NOMO-1 treated with DMSO at 0.1 percent for 48 hours (cell line): ENCODE measurements around the gene COG1.

Experiments
- DNase-seq: peaks from one replicate; lab custom pipeline; 2025; ENCODE audit not compliant: unreplicated experiment; lab: John Stamatoyannopoulos, UW

Gene COG1

DNA sequence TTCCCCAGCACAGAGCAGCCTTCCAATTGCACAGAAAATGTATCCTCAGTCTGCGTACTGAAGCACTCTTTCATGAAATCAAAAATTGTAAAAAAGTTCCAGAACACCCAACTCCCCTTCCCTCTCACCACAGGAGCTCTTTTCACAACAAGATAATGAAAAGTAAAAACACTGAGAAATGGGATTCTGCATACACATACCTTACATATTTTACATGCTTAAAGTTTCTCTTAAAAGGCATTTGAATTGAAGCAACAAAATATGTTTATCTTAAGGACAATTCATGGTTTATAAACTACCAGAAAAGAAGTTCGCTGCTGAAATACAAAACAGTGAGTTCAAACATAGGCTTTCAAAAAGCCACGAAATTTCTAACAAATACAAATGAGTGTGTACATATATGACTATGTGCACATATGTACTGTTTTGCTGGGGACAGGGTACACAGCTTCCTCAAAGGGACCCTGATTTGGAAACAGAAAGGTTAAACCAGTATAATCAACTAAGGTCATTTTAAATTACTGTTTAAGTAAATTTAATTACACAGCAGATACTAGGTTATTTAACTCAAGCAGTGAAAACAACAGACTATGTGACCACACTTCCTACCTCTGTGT is 33.8 kb downstream of the COG1 start:
- no peak for DNase-seq

DNA sequence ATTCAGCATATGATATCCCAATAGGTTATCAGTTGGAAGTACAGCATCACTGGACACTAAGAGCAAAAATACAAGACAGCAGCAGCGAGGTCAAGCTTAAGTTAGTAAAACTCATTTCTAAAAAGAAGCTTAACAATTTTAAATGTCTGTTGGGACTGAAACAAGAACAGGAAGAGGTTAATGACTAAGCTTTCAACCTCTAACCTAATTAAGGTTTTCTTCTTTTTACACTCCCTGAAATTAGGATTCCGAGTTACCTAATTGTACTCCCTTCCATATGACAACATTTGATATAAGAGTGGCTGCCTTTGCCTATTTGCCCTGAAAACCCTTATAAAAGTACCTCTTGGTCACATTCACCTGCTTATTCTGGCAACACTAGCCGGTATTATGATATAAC is 34.5 kb downstream of the COG1 start:
- DNase-seq: peak; percentile 69

DNA sequence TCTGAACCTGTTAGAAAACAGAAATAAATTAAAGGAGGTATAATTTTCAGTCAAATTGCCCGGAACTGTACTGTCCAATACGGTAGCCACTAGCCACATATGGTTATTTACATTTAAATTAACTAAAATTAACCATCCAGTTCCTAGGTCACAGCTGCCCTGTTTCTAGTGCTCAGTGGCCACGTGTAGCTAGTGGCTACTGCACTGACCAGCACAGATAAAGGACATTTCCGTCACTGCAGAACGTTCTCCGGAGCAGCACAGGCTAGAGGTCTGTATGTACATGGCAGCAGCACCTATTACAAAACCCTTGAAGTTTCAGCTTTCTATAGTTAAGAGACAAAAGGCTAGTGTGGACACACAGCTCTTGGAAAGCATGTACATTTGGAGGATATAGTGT is 35.1 kb downstream of the COG1 start:
- DNase-seq: no peak

DNA sequence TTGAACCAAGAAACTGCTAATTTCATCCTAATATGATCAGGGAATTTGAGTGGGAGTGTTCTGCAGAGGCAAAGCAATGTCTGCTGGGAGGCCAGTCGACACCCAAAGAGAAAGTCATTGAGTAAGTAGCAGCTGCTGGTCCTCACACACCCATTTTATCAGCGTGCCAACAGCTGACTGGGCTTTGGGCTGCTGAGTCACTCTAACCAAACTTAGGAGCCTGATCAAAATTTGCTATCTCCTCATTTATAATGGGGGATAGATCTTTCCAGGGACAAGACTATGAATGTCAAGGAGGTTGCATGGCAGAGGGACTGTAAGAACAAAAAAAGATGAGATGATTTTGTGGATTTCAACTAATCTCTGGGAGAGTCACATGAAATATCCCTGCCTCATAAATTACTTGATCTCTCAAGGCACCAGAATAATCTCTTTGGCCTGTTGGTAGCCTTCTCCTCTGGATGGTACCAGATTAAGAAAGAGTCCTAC is 35.9 kb downstream of the COG1 start:
- peak; percentile 58 for DNase-seq

DNA sequence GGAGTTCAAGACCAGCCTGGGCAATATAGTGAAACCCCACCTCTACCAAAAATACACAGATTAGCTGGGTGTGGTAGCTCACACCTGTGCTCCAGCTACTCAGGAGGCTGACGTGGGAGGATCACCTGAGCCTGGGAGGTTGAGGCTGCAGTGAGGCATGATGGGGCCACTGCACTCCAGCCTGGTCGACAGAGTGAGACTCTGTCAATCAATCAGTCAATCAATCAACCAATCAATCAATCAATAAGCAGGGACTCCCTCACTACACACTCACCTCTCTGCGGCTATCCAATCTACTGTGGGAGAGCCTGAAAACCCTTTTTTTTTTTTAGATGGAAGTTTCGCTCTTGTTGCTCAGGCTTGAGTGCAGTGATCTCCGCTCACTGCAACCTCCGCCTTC is 37.2 kb downstream of the COG1 start:
- no peak for DNase-seq

DNA sequence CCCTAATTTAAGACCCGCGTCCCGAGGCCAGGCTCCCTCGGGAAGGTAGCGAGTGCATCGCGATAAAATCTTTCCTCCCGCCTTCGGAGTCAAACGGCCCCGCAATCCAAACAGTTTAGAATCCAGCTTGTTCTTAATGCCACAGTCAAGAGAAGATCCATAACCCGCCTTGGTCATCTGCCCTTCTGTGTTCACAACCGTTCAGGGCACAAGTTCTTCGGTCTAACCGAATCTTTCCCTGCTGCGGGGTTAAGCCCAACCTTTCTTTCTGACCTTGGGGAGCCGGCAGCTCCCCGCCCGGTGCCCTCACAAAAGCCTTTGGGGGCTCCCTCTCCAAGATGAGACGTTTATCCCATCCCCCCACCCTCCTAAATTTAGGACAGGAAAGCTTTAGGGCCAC is 38.5 kb downstream of the COG1 start:
- no peak for DNase-seq

DNA sequence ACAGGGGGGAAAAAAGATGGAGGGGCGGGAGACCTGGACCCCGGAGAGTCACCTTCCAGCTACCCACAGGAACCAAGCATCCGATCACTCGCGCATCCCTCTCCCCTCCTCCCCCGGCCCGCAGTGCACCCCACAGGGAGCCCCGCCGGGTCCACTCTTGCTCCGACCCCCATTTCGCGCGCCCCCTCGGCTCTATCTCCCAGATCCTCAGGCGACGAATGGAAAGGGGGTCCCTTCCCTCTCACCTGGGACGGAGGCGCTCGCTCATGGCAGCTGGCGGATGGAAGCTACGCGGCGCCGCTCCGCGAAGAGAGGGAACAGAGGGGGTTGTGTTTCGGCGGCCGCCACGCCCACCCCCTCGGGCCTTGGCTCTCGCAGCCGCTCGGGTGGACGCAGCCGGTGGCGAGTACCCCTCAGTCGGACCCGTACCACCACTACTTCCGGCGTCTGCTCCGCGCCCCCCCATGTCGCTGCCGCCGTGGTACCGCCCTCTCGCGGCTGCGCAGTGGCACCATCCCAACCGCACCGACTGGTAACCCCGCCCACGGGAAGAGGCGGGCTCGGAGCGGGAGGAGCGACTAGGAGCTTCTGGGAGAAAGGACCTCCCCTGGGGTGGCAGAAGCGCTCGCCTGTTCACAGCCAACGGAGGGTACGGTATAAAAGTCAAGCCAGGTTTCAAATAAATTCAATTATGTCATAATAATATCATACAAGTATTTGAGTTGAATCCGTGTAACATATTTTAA is 39.2 kb downstream of the COG1 start:
- peak; percentile 90 for DNase-seq

DNA sequence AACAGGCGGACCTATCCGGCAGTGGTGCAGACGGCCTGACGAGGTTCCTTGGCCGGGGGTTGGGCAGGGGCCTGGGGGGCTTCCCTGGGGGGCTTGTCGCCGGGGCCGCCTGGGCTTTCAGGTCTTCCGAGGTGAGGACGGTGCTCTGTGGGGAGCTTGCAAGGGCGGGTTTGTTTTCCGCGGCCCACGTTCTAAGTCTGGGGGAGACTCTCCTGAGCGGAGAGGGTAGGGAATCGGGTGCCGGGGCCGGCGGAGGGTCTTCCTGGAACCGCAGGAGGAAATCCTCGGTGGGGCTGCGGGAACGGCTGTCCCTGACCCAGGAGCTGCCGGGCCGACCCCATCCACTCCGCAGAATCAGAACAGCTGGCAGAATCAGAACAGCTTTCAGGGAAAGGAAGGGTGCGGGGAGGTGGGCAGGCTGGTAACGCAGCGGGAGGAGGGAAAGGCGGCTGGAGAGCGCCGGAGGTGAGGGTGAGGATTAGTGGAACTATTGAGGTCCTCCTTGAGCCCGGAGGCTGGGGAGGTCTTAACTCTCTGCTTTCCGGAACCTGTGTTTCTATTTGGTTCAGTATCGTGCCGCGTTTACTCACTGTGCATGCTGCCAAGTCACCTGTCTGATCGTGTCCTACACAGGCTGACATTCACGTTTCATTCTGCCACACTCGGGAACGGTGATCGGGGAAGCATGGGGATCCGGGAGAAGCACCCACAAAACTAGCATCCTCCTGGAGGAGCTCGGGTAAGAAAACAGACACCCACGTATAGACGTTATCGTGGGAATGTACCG is 39.9 kb downstream of the COG1 start:
- DNase-seq: peak; percentile 28

DNA sequence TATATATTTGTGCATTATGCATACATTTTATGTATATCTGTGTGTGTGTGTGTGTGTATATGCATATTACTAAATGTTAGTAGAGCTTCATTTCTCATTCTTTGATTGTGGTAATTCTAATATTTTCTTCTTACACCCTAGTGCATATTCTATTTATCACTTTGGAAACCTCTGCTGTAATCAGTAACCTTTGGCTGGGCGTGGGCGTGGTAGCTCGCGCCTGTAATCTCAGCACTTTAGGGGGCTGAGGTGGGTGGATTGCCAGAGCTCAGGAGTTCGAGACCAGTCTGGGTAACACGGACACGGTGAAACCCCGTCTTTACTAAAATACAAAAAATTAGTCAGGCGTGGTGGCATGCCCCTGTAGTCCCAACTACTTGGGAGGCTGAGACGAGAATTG is 41.9 kb downstream of the COG1 start:
- DNase-seq: no peak

DNA sequence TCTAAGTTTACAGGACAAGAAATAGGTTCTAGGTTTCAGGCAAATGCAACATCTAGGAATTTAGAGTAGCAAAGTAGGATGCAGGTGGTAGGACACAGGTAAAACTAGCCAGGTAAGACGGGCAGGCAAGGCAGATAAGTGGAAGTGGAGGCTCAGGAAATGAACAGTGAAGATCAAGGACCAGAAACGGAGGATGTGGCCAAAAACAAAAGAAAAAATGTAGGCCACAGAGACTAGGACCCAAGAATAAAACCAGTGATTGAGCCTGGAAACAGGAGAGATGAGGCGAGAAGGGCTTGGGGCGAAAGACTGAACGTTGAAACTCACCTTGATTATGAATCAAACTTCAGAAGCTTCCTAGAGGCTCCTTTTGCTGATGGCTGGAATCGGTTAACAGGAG is 44.9 kb downstream of the COG1 start:
- DNase-seq: no peak

DNA sequence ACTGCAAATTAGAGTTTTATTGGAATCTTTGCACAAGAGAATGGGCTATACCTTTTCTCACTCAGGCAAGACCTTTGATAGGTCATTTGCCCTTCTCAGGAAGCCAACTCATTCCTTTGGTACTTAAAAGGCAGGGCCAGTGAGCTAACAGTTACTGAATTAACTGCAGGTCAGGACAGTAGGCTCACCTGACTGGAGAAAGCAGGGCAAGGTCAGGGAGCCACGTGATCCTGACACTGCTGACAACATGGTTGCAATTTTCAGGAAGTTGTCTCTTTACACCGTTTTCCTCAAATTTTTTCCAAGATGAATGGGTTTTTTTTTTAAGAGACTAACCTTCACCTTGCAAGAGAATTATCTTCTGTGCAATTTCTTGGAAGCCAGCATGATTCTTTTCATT is 47.7 kb downstream of the COG1 start:
- DNase-seq: no peak

DNA sequence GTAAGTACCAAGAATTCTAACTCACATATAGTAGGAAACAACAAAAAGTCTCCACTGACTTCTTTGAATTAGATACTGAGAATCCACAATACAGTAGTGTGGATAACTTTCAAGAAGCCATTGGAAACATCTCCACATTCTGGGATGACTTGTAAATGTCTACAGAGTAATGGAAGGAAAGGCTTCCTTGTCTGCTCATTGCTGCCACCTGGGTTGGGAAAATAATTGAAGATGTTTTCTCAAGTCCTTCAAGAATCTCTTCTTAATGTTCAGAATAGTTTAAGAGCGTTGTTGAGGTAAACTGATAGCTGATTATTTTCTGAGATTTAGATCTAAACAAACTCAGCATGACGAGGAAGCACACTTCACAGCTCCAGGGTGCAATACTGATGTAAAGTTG is 54.9 kb downstream of the COG1 start:
- DNase-seq: no peak

DNA sequence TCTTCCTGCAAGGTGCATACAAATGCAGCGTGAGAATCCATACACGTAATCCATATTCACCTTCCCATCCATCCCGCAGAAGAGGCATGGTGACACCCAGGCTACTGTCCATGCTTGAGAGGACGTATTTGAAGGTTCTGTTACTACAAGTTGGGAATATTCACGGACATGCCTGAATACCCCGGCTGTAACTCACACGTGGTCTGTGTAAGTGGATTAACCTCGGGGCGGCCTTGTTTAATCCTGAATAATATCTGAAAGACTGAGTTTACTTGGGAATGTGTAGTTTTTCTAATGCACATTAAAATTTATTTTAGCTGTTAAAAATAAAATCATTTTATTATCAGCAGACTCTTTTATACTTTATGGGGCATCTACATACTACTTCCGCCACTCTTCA is 55.7 kb downstream of the COG1 start:
- no peak for DNase-seq

DNA sequence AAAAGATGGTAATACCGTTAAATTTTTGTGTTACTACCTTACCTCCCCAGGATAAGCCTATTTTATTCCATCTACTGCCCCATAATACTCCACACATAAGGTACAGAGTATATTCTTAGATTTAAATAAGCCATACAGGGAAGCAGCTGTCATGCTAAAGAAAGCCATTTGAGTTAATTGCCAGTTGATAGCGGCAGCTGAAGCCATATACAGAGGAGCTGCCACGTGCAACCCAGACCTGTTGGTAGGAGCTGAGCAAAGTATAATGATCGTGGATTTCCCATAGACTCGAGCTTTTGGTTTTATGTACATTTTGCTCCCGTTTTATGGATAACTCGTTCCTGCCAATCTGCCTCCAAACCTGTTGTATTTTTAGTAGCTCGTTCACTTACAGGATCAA is 56.8 kb downstream of the COG1 start:
- no peak for DNase-seq

DNA sequence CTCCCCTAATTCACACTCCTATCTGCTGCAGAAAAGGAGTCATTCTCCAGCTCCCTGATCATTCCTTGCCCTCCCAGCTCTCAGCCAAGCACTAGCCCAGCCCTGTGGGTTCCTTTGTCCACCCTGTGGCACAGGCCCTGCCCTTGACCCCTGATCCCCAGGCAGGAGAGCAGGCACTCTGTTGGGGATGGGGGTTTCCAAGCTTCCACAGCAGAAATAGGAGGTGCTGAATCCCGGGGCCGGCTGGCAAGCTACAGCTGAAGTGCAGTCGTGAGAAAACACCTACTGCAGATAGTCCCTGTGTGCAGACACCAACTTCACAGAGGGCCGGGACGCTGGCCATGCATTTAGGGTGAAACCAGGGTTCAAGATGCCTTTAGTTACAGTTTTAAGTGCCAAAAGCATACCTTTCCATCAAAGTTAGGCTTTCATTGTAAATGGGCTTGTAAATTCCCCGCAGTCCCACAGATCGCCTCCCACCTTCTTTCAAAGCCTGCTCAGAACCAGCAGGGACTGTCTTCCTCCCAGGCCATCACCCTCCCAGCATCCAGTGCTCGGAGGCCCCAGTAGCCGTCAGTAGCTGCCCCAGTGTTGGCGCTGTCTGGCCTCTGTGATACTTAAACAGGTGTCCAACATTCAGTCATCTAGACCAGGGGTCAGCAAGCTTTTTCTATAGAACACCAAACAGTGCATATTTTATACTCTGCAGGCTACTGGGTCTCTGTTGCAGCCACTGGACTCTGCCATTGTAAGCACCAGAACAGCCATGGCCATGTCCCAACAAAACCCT is 58.2 kb downstream of the COG1 start:
- DNase-seq: no peak

DNA sequence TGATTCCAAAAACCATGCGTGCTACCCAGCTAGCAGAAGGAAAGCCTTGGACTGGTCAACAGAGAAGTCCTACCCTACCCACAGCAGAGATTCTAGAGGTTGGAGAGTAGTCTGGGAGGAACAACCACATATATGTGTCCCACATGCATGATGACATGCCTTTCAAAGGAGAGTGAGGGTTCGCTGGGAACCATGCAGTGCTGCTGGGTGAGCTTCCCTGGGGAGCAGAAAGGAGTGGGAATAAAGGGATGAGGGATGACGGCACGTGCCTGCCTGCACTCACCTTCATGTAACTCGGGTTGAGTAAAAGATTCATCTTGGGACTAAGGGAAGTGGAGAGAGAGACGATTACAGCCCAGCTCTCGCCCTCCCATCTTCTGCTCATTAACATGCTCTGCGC is 59.0 kb downstream of the COG1 start:
- DNase-seq: no peak

DNA sequence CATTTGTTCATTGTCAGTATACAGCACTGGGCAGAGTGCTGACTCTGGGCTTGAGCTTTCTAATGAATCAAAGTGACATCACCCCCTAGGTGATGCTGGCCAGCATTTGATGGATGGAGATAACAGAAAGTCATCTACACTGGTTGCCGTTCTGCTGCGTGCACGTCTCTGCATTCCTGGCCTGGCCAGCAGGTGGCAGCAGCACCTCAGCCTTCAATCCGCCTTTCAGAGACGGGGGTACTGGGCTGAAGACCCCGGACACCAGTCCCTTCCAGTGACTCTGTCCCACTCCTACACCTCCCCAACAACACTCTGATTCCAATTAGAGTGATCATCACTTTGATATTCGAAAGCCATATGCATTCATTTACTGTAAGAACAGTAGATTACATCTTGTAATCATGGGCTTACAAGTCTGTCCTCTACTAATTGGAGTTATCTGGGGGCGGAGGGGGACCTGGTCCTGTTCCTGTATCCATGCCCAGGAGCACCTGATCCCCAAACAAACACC is 62.9 kb downstream of the COG1 start:
- DNase-seq: peak; percentile 43

DNA sequence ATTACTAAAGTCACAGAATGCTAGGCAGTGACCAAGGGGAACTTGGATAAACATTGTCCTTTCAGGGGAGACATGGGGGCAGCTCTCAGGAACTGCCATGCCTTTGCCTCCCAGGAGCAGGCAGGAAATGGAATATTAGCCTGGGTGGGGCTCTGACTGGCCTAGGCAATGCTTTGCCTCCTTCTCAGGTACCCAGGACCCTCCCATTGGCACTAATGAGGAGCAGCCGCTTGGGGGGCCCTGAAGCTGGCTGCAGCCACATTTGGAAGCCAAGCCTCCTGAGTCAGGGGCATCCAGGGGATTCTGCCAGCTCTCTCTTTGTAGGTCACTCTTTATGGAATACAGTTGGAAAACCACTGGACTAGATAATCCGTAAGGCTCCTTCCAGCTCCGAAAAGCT is 63.4 kb downstream of the COG1 start:
- DNase-seq: no peak

DNA sequence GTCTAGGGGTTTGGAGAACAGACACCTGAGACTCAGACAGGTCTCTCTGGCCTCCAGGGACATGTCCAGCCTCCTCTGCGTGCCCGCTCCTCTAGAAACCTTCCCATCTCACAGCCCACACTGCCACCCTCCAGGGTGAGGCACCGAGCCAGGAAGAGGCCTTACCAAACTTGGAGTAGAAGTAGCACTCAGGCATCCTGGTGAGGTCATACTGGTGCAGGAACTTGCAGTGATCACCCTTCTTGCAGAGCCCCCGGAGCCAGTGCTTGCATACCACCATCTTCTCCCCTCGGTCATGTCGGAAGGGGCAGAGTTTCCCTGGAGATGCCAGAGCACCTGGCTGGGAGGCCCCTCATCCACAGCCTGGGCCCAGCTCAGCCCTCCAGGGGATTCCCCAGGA is 64.7 kb downstream of the COG1 start:
- no peak for DNase-seq
